Measurements from ENCODE around the gene VPS16. TPM values are rescaled to one million over a fixed set of nuclear protein-coding genes. Genes with fewer than 3 reads are reported as not detected.

VPS16 gene
- total and polyA plus RNA-seq, 2 of the 4 experiments (the other 2 are of a cell fraction): 38.7 to 48.0 TPM

DNA sequence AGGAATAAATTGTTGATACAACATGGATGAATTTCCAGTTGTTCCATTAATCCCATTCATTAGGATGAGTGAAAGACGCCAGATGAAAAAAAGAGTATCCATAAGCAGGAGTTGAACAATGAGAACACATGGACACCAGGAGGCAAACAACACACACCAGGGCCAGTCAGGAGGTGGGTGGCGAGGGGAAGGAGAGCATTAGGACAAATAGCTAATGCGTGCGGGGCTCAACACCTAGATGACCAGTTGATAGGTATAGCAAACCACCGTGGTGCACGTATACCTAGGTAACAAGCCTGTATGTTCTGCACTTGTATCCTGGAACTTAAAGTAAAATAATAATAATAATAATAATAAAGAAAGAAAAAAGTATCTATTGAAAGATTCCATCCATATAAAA lies 11.2 kb upstream of the VPS16 start:
- no peak overlapping the region for H3K14ac ChIP-seq (replicated peaks; ENCODE audit: low read depth, low read length)
- H2BK15ac ChIP-seq (ENCODE audit: low read depth, low read length): no peak overlapping the region
- no peaks in the 10 kb centered on the region for H3K36me3 ChIP-seq (ENCODE audit: control insufficient read depth, insufficient read depth, low read length)
- TF ChIP-seq MXI1 (IDR thresholded peaks at IDR 0.05; ENCODE audit: borderline replicate concordance, low read depth, low read length) (no peak), SMC3 (IDR thresholded peaks at IDR 0.05; ENCODE audit: low read depth, low read length) (no peak), BHLHE40 (IDR thresholded peaks at IDR 0.05; ENCODE audit: low read depth, low read length) (no peak), CEBPB (IDR thresholded peaks at IDR 0.05; ENCODE audit: low read depth, low read length) (no peak), RAD21 (IDR thresholded peaks at IDR 0.05; ENCODE audit: low read length) (no peak), FOS (IDR thresholded peaks at IDR 0.05; ENCODE audit: low read depth, low read length) (no peak), RCOR1 (IDR thresholded peaks at IDR 0.05; ENCODE audit: insufficient replicate concordance, low read length) (no peak), CHD1 (IDR thresholded peaks at IDR 0.05; ENCODE audit: low read depth, low read length) (no peak), NFE2L2 (IDR thresholded peaks at IDR 0.05; ENCODE audit: low read depth, low read length) (no peak), RFX5 (IDR thresholded peaks at IDR 0.05; ENCODE audit: low read depth, low read length) (no peak), MAZ (IDR thresholded peaks at IDR 0.05; ENCODE audit: borderline replicate concordance, low read depth, low read length) (no peak), MAFK (IDR thresholded peaks at IDR 0.05; ENCODE audit: low read depth, low read length) (no peak), POLR2A (IDR thresholded peaks at IDR 0.05; ENCODE audit: low read depth, low read length) (no peak)
- TF ChIP-seq, protein P1, sequence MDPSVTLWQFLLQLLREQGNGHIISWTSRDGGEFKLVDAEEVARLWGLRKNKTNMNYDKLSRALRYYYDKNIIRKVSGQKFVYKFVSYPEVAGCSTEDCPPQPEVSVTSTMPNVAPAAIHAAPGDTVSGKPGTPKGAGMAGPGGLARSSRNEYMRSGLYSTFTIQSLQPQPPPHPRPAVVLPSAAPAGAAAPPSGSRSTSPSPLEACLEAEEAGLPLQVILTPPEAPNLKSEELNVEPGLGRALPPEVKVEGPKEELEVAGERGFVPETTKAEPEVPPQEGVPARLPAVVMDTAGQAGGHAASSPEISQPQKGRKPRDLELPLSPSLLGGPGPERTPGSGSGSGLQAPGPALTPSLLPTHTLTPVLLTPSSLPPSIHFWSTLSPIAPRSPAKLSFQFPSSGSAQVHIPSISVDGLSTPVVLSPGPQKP (IDR thresholded peaks at IDR 0.05; ENCODE audit: borderline replicate concordance, low read depth, low read length): no peak
- TF ChIP-seq, protein P2, sequence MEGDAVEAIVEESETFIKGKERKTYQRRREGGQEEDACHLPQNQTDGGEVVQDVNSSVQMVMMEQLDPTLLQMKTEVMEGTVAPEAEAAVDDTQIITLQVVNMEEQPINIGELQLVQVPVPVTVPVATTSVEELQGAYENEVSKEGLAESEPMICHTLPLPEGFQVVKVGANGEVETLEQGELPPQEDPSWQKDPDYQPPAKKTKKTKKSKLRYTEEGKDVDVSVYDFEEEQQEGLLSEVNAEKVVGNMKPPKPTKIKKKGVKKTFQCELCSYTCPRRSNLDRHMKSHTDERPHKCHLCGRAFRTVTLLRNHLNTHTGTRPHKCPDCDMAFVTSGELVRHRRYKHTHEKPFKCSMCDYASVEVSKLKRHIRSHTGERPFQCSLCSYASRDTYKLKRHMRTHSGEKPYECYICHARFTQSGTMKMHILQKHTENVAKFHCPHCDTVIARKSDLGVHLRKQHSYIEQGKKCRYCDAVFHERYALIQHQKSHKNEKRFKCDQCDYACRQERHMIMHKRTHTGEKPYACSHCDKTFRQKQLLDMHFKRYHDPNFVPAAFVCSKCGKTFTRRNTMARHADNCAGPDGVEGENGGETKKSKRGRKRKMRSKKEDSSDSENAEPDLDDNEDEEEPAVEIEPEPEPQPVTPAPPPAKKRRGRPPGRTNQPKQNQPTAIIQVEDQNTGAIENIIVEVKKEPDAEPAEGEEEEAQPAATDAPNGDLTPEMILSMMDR (conservative IDR thresholded peaks at IDR 0.05; ENCODE audit: low read depth, low read length): no peak
- TF ChIP-seq, protein P3, sequence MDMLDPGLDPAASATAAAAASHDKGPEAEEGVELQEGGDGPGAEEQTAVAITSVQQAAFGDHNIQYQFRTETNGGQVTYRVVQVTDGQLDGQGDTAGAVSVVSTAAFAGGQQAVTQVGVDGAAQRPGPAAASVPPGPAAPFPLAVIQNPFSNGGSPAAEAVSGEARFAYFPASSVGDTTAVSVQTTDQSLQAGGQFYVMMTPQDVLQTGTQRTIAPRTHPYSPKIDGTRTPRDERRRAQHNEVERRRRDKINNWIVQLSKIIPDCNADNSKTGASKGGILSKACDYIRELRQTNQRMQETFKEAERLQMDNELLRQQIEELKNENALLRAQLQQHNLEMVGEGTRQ (IDR thresholded peaks at IDR 0.05; ENCODE audit: low read depth, low read length): no peak
- no peak overlapping the region for H2AFZ ChIP-seq (replicated peaks; ENCODE audit: low read length, poor library complexity)
- no peak overlapping the region for H3K27ac ChIP-seq (ENCODE audit: insufficient read depth, low read length)
- CTCF ChIA-PET: interaction anchor here (1.0 kb wide), 1 partner anchor 30 kb away, joined by 3 read pairs; no protein-coding TSS in a partner anchor
- H3K56ac ChIP-seq (ENCODE audit: extremely low read depth, insufficient read depth, low read length): no peak overlapping the region
- H3K4me2 ChIP-seq (ENCODE audit: low read depth, low read length): no peak overlapping the region
- peaks cover 5% of the 10 kb centered on the region; the same call in 1 of the 2 replicates for H3K9me1 ChIP-seq (ENCODE audit: insufficient read depth, low read length)
- in situ Hi-C loops (cut with MboI; ENCODE audit: low sequenced_read_pairs) (loop anchor here (25.0 kb wide), 1 partner anchor 317 kb away; the partner anchor contains the start of gene ZNF343), intact Hi-C loops (cut with micrococcal nuclease) (no loop called here), dilution Hi-C loops (cut with HindIII; ENCODE audit: low sequenced_read_pairs, unreplicated experiment) (no loop called here)
- no peak overlapping the region for H2AK9ac ChIP-seq (replicated peaks; ENCODE audit: low read depth, low read length, poor library complexity)
- no peak overlapping the region for H3K4me3 ChIP-seq (ENCODE audit: insufficient read depth, low read depth, low read length)
- ATAC-seq (ENCODE audit: low read depth) (no peak), DNase-seq (no peak)
- no peak overlapping the region for H3K23ac ChIP-seq (ENCODE audit: low read depth, low read length)
- no peak overlapping the region for H4K91ac ChIP-seq (ENCODE audit: insufficient read depth, low read depth, low read length)
- no peak overlapping the region for H4K5ac ChIP-seq (ENCODE audit: low read depth, low read length)
- no peak overlapping the region for H2BK5ac ChIP-seq (ENCODE audit: low read depth, low read length, poor library complexity, severe bottlenecking)
- H2BK120ac ChIP-seq (ENCODE audit: low read depth, low read length): no peak overlapping the region
- no peaks in the 10 kb centered on the region for H3K9me3 ChIP-seq (ENCODE audit: control insufficient read depth, insufficient read depth, low read length)
- peaks cover 6% of the 10 kb centered on the region; the same call in 1 of the 2 replicates for H3K4me1 ChIP-seq (ENCODE audit: control insufficient read depth, insufficient read depth, low read length)
- H2BK20ac ChIP-seq (ENCODE audit: low read depth, low read length): no peak overlapping the region
- no TSS peak for BruUV-seq (replicated peaks)
- WGBS, 2 experiments (ENCODE audit: extremely low coverage in 2 of 2, insufficient read length in 1 of 2): no CpG with 5 or more reads among the region's 6 CpGs
- no peak overlapping the region for H4K8ac ChIP-seq (ENCODE audit: low read depth in 2 of 2, low read length in 2 of 2)
- H3K9ac ChIP-seq (ENCODE audit: low read depth, low read length): no peak overlapping the region
- H3K4ac ChIP-seq (ENCODE audit: low read depth, low read length): no peak overlapping the region
- H3K79me1 ChIP-seq (ENCODE audit: low read depth in 1 of 2, low read length in 2 of 2): no peaks in the 10 kb centered on the region
- H2AK5ac ChIP-seq (ENCODE audit: low read depth, low read length): no peak overlapping the region
- no peaks in the 10 kb centered on the region; the same call in 1 of the 2 replicates for H3K27me3 ChIP-seq (ENCODE audit: control insufficient read depth, insufficient read depth, low read length)
- peaks cover 3% of the 10 kb centered on the region; the same call in 1 of the 2 replicates for H4K20me1 ChIP-seq (ENCODE audit: insufficient read depth, low read length)
- POLR2A ChIA-PET (ENCODE audit: unreplicated experiment): no interaction called here
- no peak overlapping the region for H3K18ac ChIP-seq (ENCODE audit: low read depth, low read length)
